ENCODE measurements around the gene PPM1H.

Gene PPM1H

DNA sequence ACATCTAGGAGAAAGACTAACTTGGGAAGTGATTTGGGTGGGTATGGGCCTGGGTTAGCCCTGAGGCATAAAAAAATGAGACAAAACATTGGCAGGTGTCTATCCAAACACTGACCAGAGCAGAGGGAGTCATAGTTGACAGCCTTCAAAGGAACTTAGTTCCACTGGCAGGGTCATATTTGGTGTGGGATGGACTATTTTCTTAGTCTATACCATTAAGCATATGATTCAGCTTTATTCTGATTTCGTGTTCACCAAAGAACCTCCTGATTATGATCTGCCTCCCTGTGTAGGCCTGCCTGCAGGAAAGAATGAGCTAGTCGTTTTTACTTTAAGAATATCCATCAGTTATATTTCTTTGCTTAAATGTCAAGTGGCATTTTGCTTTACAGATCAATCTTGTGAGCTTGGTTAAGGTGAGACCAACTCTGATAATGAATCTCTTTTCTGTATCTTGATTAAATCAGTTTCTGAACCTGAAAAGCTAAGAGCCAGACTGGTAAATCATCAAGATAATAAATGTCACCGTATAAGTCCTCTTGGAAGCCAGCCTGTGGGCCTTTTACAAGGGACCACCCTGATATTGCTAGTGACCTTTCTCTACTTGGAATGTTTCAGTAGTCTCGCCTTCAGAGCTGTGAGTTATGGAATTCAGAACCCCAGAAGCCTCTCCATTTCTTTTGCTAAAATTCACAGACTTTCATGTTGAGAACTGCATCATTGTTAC, 285.4 kb downstream of the PPM1H start:
- H3K79me2 ChIP-seq (ENCODE audit: insufficient read depth, low read length) = no peaks in the 10 kb centered on the region
- H3K36me3 ChIP-seq (ENCODE audit: insufficient read depth, low read length) = no peaks in the 10 kb centered on the region
- TF ChIP-seq EZH2 (IDR thresholded peaks at IDR 0.05; ENCODE audit: borderline replicate concordance, low read depth, low read length, severe bottlenecking) = no peak
- TF ChIP-seq, protein P1, sequence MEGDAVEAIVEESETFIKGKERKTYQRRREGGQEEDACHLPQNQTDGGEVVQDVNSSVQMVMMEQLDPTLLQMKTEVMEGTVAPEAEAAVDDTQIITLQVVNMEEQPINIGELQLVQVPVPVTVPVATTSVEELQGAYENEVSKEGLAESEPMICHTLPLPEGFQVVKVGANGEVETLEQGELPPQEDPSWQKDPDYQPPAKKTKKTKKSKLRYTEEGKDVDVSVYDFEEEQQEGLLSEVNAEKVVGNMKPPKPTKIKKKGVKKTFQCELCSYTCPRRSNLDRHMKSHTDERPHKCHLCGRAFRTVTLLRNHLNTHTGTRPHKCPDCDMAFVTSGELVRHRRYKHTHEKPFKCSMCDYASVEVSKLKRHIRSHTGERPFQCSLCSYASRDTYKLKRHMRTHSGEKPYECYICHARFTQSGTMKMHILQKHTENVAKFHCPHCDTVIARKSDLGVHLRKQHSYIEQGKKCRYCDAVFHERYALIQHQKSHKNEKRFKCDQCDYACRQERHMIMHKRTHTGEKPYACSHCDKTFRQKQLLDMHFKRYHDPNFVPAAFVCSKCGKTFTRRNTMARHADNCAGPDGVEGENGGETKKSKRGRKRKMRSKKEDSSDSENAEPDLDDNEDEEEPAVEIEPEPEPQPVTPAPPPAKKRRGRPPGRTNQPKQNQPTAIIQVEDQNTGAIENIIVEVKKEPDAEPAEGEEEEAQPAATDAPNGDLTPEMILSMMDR (IDR thresholded peaks at IDR 0.05; ENCODE audit: borderline replicate concordance, extremely low read depth, low read length, poor library complexity, severe bottlenecking) = no peak
- DNase-seq (no peak), ATAC-seq (ENCODE audit: insufficient read depth, low read depth) (no peak)
- no peak overlapping the region for H3K9ac ChIP-seq (ENCODE audit: low read depth, low read length)
- no peak overlapping the region for H3K4me3 ChIP-seq (ENCODE audit: low read depth in 1 of 2, low read length in 2 of 2)
- H3K9me3 ChIP-seq (ENCODE audit: insufficient read depth, low read length, severe bottlenecking) = no peaks in the 10 kb centered on the region
- H3K27ac ChIP-seq (ENCODE audit: low read length) = no peak overlapping the region
- no peak overlapping the region for H3K4me2 ChIP-seq (ENCODE audit: insufficient read depth, low read length)
- no peak overlapping the region for H2AFZ ChIP-seq (ENCODE audit: low read depth, low read length)
- H4K20me1 ChIP-seq (ENCODE audit: insufficient read depth, low read length) = no peaks in the 10 kb centered on the region
- H3K27me3 ChIP-seq (ENCODE audit: insufficient read depth, low read length, poor library complexity) = no peaks in the 10 kb centered on the region
- no peaks in the 10 kb centered on the region for H3K4me1 ChIP-seq (ENCODE audit: insufficient read depth, low read length)

DNA sequence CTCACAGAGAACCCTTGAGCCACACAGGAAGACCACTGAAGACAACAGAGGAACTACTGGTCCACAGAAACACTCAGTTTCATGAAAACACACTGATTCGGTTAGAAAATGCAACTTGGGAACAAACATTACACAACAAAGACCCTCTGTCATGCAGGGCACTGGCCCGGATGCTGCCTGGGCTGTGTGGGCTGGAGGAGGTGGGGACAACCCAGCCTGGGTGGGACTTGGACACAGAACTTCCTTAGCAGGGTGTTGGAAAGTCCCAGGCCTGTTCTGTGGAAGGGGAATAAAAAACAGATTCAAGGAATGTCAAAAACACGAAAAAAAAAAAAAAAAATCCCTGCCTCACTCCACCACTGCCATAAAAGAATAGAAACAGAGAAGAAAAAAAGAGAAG, 287.4 kb downstream of the PPM1H start:
- H3K36me3 ChIP-seq (ENCODE audit: insufficient read depth, low read length) = no peaks in the 10 kb centered on the region
- no peaks in the 10 kb centered on the region for H4K20me1 ChIP-seq (ENCODE audit: insufficient read depth, low read length)
- H3K4me3 ChIP-seq (ENCODE audit: low read depth in 1 of 2, low read length in 2 of 2) = no peak overlapping the region
- no peak overlapping the region for H3K9ac ChIP-seq (ENCODE audit: low read depth, low read length)
- H2AFZ ChIP-seq (ENCODE audit: low read depth, low read length) = no peak overlapping the region
- ATAC-seq (ENCODE audit: insufficient read depth, low read depth) = no peak
- TF ChIP-seq, protein P1 (IDR thresholded peaks at IDR 0.05; ENCODE audit: borderline replicate concordance, extremely low read depth, low read length, poor library complexity, severe bottlenecking) = no peak
- TF ChIP-seq EZH2 (IDR thresholded peaks at IDR 0.05; ENCODE audit: borderline replicate concordance, low read depth, low read length, severe bottlenecking) = no peak
- no peaks in the 10 kb centered on the region for H3K79me2 ChIP-seq (ENCODE audit: insufficient read depth, low read length)
- no peak overlapping the region for H3K27ac ChIP-seq (ENCODE audit: low read length)
- no peak for DNase-seq
- no peaks in the 10 kb centered on the region for H3K9me3 ChIP-seq (ENCODE audit: insufficient read depth, low read length, severe bottlenecking)
- no peaks in the 10 kb centered on the region for H3K27me3 ChIP-seq (ENCODE audit: insufficient read depth, low read length, poor library complexity)
- no peaks in the 10 kb centered on the region for H3K4me1 ChIP-seq (ENCODE audit: insufficient read depth, low read length)
- no peak overlapping the region for H3K4me2 ChIP-seq (ENCODE audit: insufficient read depth, low read length)

DNA sequence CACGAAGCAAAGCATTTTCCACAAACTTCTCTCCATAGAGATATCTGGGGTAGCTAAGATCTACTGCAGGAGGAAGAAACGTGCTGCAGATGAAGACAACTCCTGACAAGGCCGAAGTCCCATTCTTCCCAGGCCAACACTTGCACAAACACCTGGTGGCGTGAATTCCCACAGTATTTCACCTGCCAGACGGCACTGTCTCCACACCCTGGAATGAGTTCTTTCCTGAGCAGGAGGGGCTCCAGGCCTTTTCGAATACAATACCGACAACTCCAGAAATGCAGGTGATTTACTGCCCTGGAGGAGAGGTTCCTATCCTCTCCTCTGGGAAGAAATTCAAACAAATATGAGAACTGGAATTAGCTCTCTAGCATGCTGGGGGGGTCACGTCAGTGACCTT, 288.4 kb downstream of the PPM1H start:
- Histone ChIP-seq H3K36me3 (ENCODE audit: insufficient read depth, low read length) (no peaks in the 10 kb centered on the region), H3K4me3 (ENCODE audit: low read depth in 1 of 2, low read length in 2 of 2) (no peak overlapping the region), H3K27ac (ENCODE audit: low read length) (no peak overlapping the region), H3K9ac (ENCODE audit: low read depth, low read length) (no peak overlapping the region), H3K9me3 (ENCODE audit: insufficient read depth, low read length, severe bottlenecking) (no peaks in the 10 kb centered on the region), H2AFZ (ENCODE audit: low read depth, low read length) (no peak overlapping the region), H3K4me2 (ENCODE audit: insufficient read depth, low read length) (no peak overlapping the region), H3K4me1 (ENCODE audit: insufficient read depth, low read length) (peaks cover under 1% of the 10 kb centered on the region; the same call in 1 of the 2 replicates), H4K20me1 (ENCODE audit: insufficient read depth, low read length) (no peaks in the 10 kb centered on the region), H3K79me2 (ENCODE audit: insufficient read depth, low read length) (no peaks in the 10 kb centered on the region), H3K27me3 (ENCODE audit: insufficient read depth, low read length, poor library complexity) (no peaks in the 10 kb centered on the region)
- DNase-seq (no peak), ATAC-seq (ENCODE audit: insufficient read depth, low read depth) (no peak)
- no peak for TF ChIP-seq EZH2 (IDR thresholded peaks at IDR 0.05; ENCODE audit: borderline replicate concordance, low read depth, low read length, severe bottlenecking)
- TF ChIP-seq, protein P1 (IDR thresholded peaks at IDR 0.05; ENCODE audit: borderline replicate concordance, extremely low read depth, low read length, poor library complexity, severe bottlenecking) = no peak
